Neuronal stem cell (in vitro differentiated cells): ENCODE measurements around the gene ZNF525.
"Not testable (repeated sequence)": the region's sequence is repeated elsewhere in the genome, so short reads cannot be mapped to it uniquely, and the experiment has no call there.

Experiments used
- DNase-seq: peaks from one replicate; pipeline ENCODE4 v3.0.0-alpha.2; 2013; ENCODE audit warnings: low spot score
- H2AFZ ChIP-seq: one replicate; pipeline ENCODE4 v1.6.1; 2013; ENCODE audit warnings: mild to moderate bottlenecking, low read length, inconsistent platforms
- H2AK5ac ChIP-seq: 2 replicates; pipeline ENCODE4 v1.6.1; 2013; ENCODE audit warnings: low read depth, mild to moderate bottlenecking, inconsistent platforms, low read length, moderate library complexity, mixed read lengths
- H2BK120ac ChIP-seq: 2 replicates; pipeline ENCODE4 v1.6.1; 2013; ENCODE audit warnings: low read depth, mild to moderate bottlenecking, inconsistent platforms, low read length, moderate library complexity, mixed read lengths
- H2BK12ac ChIP-seq: one replicate; pipeline ENCODE4 v1.6.1; 2013; ENCODE audit warnings: low read length, inconsistent platforms
- H2BK15ac ChIP-seq: 2 replicates; pipeline ENCODE4 v1.6.1; 2013; ENCODE audit warnings: mild to moderate bottlenecking, low read length, inconsistent platforms, mixed read lengths
- H2BK5ac ChIP-seq: one replicate; pipeline ENCODE4 v1.6.1; 2013; ENCODE audit warnings: inconsistent platforms, mild to moderate bottlenecking, low read length, moderate library complexity
- H3K14ac ChIP-seq: one replicate; pipeline ENCODE4 v1.6.1; 2013; ENCODE audit warnings: low read length, inconsistent platforms
- H3K18ac ChIP-seq: 2 replicates; pipeline ENCODE4 v1.6.1; 2013; ENCODE audit warnings: low read length, inconsistent platforms
- H3K23ac ChIP-seq: 2 replicates; pipeline ENCODE4 v1.6.1; 2013; ENCODE audit warnings: low read depth, mild to moderate bottlenecking, mixed read lengths, low read length, inconsistent platforms; ENCODE audit not compliant: poor library complexity
- H3K27ac ChIP-seq: replicated peaks from 3 replicates; pipeline ENCODE4 v1.5.1; 2013; ENCODE audit warnings: low read length, inconsistent platforms
- H3K27me3 ChIP-seq, 3 experiments: 2 replicates each; pipeline ENCODE4 v1.6.1; 2013; ENCODE audit warnings: low read length in 3 of 3, mild to moderate bottlenecking in 2 of 3, inconsistent platforms in 1 of 3, low read depth in 1 of 3, mixed read lengths in 1 of 3, moderate library complexity in 1 of 3; ENCODE audit not compliant: control insufficient read depth in 3 of 3, insufficient read depth in 3 of 3
- H3K36me3 ChIP-seq, 2 donors: replicated peaks in 1 of 2; 2 replicates each; pipeline ENCODE4 v1.6.1; 2013; ENCODE audit warnings: low read length in 2 of 2; ENCODE audit not compliant: control insufficient read depth in 2 of 2, insufficient read depth in 2 of 2
- H3K4ac ChIP-seq: 2 replicates; pipeline ENCODE4 v1.6.1; 2013; ENCODE audit warnings: inconsistent platforms, mild to moderate bottlenecking, low read length, moderate library complexity
- H3K4me1 ChIP-seq, 2 donors: 1 replicate in 1 of 2; 2 replicates in 1 of 2; pipeline ENCODE4 v1.6.1; 2013; ENCODE audit warnings: low read length in 2 of 2, low read depth in 1 of 2; ENCODE audit not compliant: control insufficient read depth in 2 of 2, insufficient read depth in 1 of 2
- H3K4me2 ChIP-seq: one replicate; pipeline ENCODE4 v1.6.1; 2013; ENCODE audit warnings: mild to moderate bottlenecking, low read length, inconsistent platforms; ENCODE audit not compliant: insufficient read depth, poor library complexity, severe bottlenecking
- H3K4me3 ChIP-seq, 2 donors: 2 replicates each; pipeline ENCODE4 v1.5.1; 2013; ENCODE audit warnings: low read length in 2 of 2, mild to moderate bottlenecking in 2 of 2, inconsistent platforms in 1 of 2, moderate library complexity in 1 of 2
- H3K79me1 ChIP-seq: one replicate; pipeline ENCODE4 v1.6.1; 2013; ENCODE audit warnings: low read depth, mild to moderate bottlenecking, inconsistent platforms, low read length, moderate library complexity
- H3K9ac ChIP-seq: one replicate; pipeline ENCODE4 v1.6.1; 2013; ENCODE audit warnings: mild to moderate bottlenecking, low read depth, low read length, inconsistent platforms; ENCODE audit not compliant: poor library complexity
- H3K9me3 ChIP-seq, 2 donors: replicated peaks in 1 of 2; 2 replicates each; pipeline versions ENCODE3 to v1.6.1; 2013; ENCODE audit warnings: low read length in 2 of 2, mild to moderate bottlenecking in 2 of 2, inconsistent platforms in 1 of 2, low read depth in 1 of 2, mixed read lengths in 1 of 2, moderate library complexity in 1 of 2; ENCODE audit not compliant: control insufficient read depth in 2 of 2, insufficient read depth in 1 of 2
- H4K8ac ChIP-seq: one replicate; pipeline ENCODE4 v1.6.1; 2013; ENCODE audit warnings: low read depth, mild to moderate bottlenecking, inconsistent platforms, low read length, moderate library complexity
- H4K91ac ChIP-seq: one replicate; pipeline ENCODE4 v1.6.1; 2013; ENCODE audit warnings: low read length, low read depth, mild to moderate bottlenecking, inconsistent platforms; ENCODE audit not compliant: poor library complexity
- WGBS, 2 donors: extraction: QIAGEN DNeasy Blood & Tissue Kit; methylation state at CpG; one replicate each; pipeline ENCODE4 v1.1.7; 2013; ENCODE audit warnings: missing lambda C conversion rate in 2 of 2, mixed read lengths in 1 of 2; ENCODE audit not compliant: insufficient read length in 2 of 2, insufficient replicate concordance in 1 of 2; ENCODE audit errors: extremely low coverage in 2 of 2; 5-methylcytosine and 5-hydroxymethylcytosine counted together

The ZNF525 gene

GRCh38 chr19:53333463-53334449, 31.7 kb upstream of the ZNF525 start, which contains the start of gene ZNF845:
TSS of gene ZNF845 (plus strand) at chr19:53333749. CDS start at chr19:53341308, 7,559 bp downstream.
- H3K27ac ChIP-seq: peak within 1 kb of the TSS; percentile 74
- peak; percentile 91 for DNase-seq
- H4K91ac ChIP-seq: no peak within 1 kb of the TSS
- WGBS, 2 donors: no CpG with 5 or more reads among the region's 61 CpGs
- peaks cover 3 to 14% of the 10 kb centered on the region in 2 donors for H3K9me3 ChIP-seq
- H2AFZ ChIP-seq: peak within 1 kb of the TSS; percentile 99
- H3K14ac ChIP-seq: no peak within 1 kb of the TSS
- no peak within 1 kb of the TSS for H4K8ac ChIP-seq
- H3K18ac ChIP-seq: peak within 1 kb of the TSS; percentile 64
- peak within 1 kb of the TSS; percentile 93 to 94 for H3K4me3 ChIP-seq
- no peaks in the 10 kb centered on the region for H3K27me3 ChIP-seq
- peak within 1 kb of the TSS; percentile 69 for H3K4me2 ChIP-seq
- no peak within 1 kb of the TSS for H2BK12ac ChIP-seq
- peak within 1 kb of the TSS; percentile 54 for H3K9ac ChIP-seq
- peaks cover 5% of the 10 kb centered on the region for H3K79me1 ChIP-seq
- peak within 1 kb of the TSS; percentile 42 for H2BK5ac ChIP-seq
- H3K23ac ChIP-seq: peak within 1 kb of the TSS; percentile 67
- H3K4me1 ChIP-seq: peaks cover 0 to 2% of the 10 kb centered on the region in 2 donors
- no peak within 1 kb of the TSS for H2BK120ac ChIP-seq
- H3K4ac ChIP-seq: no peak within 1 kb of the TSS
- H3K36me3 ChIP-seq: peaks cover 5 to 19% of the 10 kb centered on the region in 2 donors
- no peak within 1 kb of the TSS for H2AK5ac ChIP-seq
- no peak within 1 kb of the TSS for H2BK15ac ChIP-seq

- not testable (repeated sequence) for H3K23ac ChIP-seq, DNase-seq, H3K27me3 ChIP-seq, H3K14ac ChIP-seq, H2BK15ac ChIP-seq, H2BK12ac ChIP-seq, H3K4me3 ChIP-seq, H3K9ac ChIP-seq, H4K91ac ChIP-seq, H2AFZ ChIP-seq, H3K4me2 ChIP-seq, H2AK5ac ChIP-seq, H3K4me1 ChIP-seq, H2BK5ac ChIP-seq, H3K27ac ChIP-seq, H4K8ac ChIP-seq, H3K4ac ChIP-seq, H2BK120ac ChIP-seq, H3K18ac ChIP-seq, H3K79me1 ChIP-seq
- peaks cover 16 to 96% of the 10 kb centered on the region in 2 donors for H3K36me3 ChIP-seq
- no CpG with 5 or more reads among the region's 4 CpGs for WGBS, 2 donors
- peaks cover 4 to 56% of the 10 kb centered on the region in 2 donors for H3K9me3 ChIP-seq
Observed at GRCh38 chr19:53344403-53344802, 21.1 kb upstream of the ZNF525 start.

GRCh38 chr19:53355739-53356138, 9.8 kb upstream of the ZNF525 start:
- Histone ChIP-seq H3K9me3 (peaks cover 18 to 65% of the 10 kb centered on the region in 2 donors), H3K4ac (no peak overlapping the region)

More at GRCh38 chr19:53355739-53356138, 9.8 kb upstream of the ZNF525 start:
- WGBS, 2 donors: no CpG with 5 or more reads among the region's 1 CpG
- no peak overlapping the region for H4K91ac ChIP-seq
- H3K14ac ChIP-seq: no peak overlapping the region
- DNase-seq: no peak
- no peak overlapping the region for H2BK15ac ChIP-seq
- no peak overlapping the region for H3K9ac ChIP-seq
- H2AFZ ChIP-seq: no peak overlapping the region
- no peak overlapping the region for H3K4me3 ChIP-seq
- no peak overlapping the region for H3K18ac ChIP-seq
- no peak overlapping the region for H3K27ac ChIP-seq
- H3K23ac ChIP-seq: no peak overlapping the region
- H2BK120ac ChIP-seq: no peak overlapping the region
- peaks cover 17 to 44% of the 10 kb centered on the region in 2 donors for H3K36me3 ChIP-seq
- no peak overlapping the region for H4K8ac ChIP-seq
- no peaks in the 10 kb centered on the region for H3K4me1 ChIP-seq
- H2BK12ac ChIP-seq: no peak overlapping the region
- no peaks in the 10 kb centered on the region for H3K27me3 ChIP-seq
- H3K79me1 ChIP-seq: no peaks in the 10 kb centered on the region
- no peak overlapping the region for H3K4me2 ChIP-seq
- H2AK5ac ChIP-seq: no peak overlapping the region
- H2BK5ac ChIP-seq: no peak overlapping the region
